ENCODE measurements around the gene CD7. TPM values are rescaled to one million over a fixed set of nuclear protein-coding genes. Genes with fewer than 3 reads are reported as not detected.

The CD7 gene
- total RNA-seq, 2 donors from 2014 or later: 2.8 TPM; not detected in 1

DNA sequence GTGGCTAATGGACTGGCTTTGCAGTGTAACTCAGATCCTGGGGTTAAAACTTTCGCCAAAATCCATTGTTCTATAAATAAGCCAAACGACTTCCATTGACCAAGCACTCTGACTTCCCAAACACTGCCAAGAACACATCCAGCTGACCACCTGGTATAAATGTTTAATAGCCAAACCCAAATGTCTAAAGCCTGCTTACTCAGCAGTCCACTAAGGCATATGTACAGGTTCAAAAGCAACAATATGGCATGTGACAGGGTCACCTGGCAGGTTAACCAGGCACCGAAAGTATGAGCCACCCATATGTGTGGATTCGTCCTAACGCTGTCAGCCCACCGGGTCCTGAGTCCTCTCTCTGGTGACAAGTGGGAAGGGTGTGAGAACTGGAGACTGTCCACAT is 46.0 kb downstream of the CD7 start:
- Histone ChIP-seq H3K27ac (peak overlapping the region; percentile 84 to 98), H3K36me3 (no peaks in the 10 kb centered on the region), H3K4me1 (replicated peaks) (peaks cover 43% of the 10 kb centered on the region), H3K27me3 (replicated peaks; ENCODE audit: insufficient read depth) (no peaks in the 10 kb centered on the region), H3K9me3 (no peaks in the 10 kb centered on the region), H3K4me3 (peak overlapping the region in 1 of 2 donors; percentile 89)
- TF ChIP-seq POLR2AphosphoS5 (IDR thresholded peaks at IDR 0.05): no peak
- TF ChIP-seq POLR2A (IDR thresholded peaks at IDR 0.05): no peak
- TF ChIP-seq, protein P1, sequence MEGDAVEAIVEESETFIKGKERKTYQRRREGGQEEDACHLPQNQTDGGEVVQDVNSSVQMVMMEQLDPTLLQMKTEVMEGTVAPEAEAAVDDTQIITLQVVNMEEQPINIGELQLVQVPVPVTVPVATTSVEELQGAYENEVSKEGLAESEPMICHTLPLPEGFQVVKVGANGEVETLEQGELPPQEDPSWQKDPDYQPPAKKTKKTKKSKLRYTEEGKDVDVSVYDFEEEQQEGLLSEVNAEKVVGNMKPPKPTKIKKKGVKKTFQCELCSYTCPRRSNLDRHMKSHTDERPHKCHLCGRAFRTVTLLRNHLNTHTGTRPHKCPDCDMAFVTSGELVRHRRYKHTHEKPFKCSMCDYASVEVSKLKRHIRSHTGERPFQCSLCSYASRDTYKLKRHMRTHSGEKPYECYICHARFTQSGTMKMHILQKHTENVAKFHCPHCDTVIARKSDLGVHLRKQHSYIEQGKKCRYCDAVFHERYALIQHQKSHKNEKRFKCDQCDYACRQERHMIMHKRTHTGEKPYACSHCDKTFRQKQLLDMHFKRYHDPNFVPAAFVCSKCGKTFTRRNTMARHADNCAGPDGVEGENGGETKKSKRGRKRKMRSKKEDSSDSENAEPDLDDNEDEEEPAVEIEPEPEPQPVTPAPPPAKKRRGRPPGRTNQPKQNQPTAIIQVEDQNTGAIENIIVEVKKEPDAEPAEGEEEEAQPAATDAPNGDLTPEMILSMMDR (IDR thresholded peaks at IDR 0.05): no peak
- DNase-seq (ENCODE audit: low spot score): no peak
- intact Hi-C loops (cut with DNase I): no loop called here
- WGBS: 71% methylated on average over 6 of the region's 6 CpGs

DNA sequence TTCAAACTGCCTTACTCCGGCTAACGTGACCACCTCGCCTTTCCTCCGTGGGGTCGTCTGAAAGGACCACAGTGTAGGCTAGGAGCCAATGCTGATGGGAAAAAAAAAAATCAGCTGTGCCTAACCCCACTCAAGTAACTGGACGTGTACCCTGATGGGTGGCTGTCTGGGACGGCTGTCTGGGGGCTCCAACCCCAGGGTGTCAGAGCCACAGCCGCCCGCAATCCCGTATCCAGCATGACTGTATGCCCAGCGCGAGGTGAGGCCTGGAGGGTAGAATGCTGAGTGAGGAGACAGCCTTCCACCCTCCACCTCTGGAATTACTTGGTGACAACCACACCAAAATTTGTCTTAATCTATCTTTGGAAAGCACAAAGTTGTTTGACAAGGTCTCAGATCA is 46.8 kb downstream of the CD7 start:
- TF ChIP-seq POLR2AphosphoS5 (IDR thresholded peaks at IDR 0.05) (no peak), POLR2A (IDR thresholded peaks at IDR 0.05) (no peak)
- Histone ChIP-seq H3K9me3 (no peaks in the 10 kb centered on the region), H3K36me3 (no peaks in the 10 kb centered on the region), H3K27ac (peak overlapping the region; percentile 84 to 98), H3K4me3 (no peak overlapping the region), H3K4me1 (replicated peaks) (peaks cover 44% of the 10 kb centered on the region), H3K27me3 (replicated peaks; ENCODE audit: insufficient read depth) (no peaks in the 10 kb centered on the region)
- DNase-seq (ENCODE audit: low spot score): no peak
- WGBS: 72% methylated on average over 12 of the region's 12 CpGs
- intact Hi-C loops (cut with DNase I): no loop called here

DNA sequence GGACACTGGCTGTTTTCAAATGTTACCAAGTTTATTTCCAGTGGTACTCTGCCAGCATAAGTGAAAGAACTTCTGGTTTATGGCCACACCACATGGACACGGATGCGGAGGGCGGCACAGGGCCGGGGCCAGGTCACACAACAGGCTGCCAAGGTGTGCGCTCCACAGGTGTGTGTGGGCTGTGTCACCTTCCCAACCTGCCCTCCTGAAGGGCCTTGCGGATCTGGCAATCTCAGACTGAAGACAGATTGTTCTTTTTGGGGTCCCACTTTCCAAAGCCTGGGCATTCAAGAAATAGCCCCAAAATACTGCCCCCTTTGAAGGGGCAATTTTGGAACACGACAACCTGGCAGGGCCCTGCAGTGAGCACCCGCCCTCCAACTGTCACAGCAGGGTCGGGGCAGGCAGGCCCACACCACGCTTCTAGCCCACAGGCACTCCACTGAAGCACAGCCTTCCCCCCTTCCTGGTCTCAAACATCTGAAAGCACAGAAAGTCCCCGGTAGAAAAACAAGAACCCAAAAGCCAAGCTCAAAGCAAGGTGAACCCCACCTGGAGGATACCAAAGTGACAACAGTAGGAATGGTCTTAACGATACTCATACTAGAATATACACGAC is 47.4 kb downstream of the CD7 start:
- peak overlapping the region in 1 of 2 donors; percentile 8 for H3K4me3 ChIP-seq
- intact Hi-C loops (cut with DNase I): no loop called here
- peaks cover 44% of the 10 kb centered on the region for H3K4me1 ChIP-seq (replicated peaks)
- H3K27me3 ChIP-seq (replicated peaks; ENCODE audit: insufficient read depth): no peaks in the 10 kb centered on the region
- peak overlapping the region; percentile 84 to 98 for H3K27ac ChIP-seq
- no peaks in the 10 kb centered on the region for H3K9me3 ChIP-seq
- 56% methylated on average over 10 of the region's 13 CpGs for WGBS
- H3K36me3 ChIP-seq: peaks cover 0 to 4% of the 10 kb centered on the region in 2 donors
- DNase-seq (ENCODE audit: low spot score): no peak
- TF ChIP-seq POLR2A (IDR thresholded peaks at IDR 0.05) (no peak), POLR2AphosphoS5 (IDR thresholded peaks at IDR 0.05) (no peak)
- TF ChIP-seq, protein P1 (IDR thresholded peaks at IDR 0.05): no peak

DNA sequence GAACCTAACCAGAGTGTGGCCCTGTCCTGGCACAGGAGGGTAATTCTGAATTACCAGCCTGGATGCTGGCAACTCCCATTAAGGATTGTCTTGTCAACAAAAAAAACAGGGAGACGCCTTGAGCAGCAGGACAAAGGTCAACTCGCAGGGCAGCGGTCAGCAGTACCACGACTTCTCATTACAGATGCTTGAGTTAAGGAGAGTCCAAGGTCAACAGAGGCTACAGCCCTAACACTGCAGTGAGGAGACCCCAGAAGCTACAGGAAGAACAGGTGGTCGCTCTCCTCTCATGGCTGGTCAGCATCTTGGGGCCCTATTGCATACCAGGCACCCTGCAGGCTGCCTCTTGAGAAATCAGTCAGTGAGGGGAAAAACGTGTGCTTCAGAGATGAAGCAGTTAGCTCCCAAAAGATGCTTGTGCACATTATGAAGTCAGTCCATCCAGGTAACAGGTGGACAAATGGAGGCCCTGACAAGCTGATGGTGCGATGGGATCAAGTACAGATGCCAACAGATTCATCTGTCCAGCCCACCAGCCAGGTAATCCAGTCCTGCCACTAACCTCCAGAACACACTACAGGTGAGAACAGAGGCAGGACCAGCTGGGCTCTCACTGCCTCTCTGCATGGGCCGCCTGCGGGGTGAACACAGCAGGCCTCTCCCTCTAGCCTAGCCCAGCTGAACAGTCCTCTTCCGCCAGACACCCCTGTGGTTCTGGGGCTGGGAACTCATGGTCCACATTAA is 48.1 kb downstream of the CD7 start:
- Histone ChIP-seq H3K4me3 (no peak overlapping the region), H3K27me3 (replicated peaks; ENCODE audit: insufficient read depth) (no peaks in the 10 kb centered on the region), H3K4me1 (replicated peaks) (peaks cover 41% of the 10 kb centered on the region), H3K27ac (peak overlapping the region; percentile 84 to 98), H3K9me3 (no peaks in the 10 kb centered on the region), H3K36me3 (peaks cover 0 to 9% of the 10 kb centered on the region in 2 donors)
- DNase-seq (ENCODE audit: low spot score): no peak
- 65% methylated on average over 10 of the region's 10 CpGs for WGBS
- no peak for TF ChIP-seq POLR2AphosphoS5 (IDR thresholded peaks at IDR 0.05)
- TF ChIP-seq, protein P1 (IDR thresholded peaks at IDR 0.05): no peak
- no peak for TF ChIP-seq POLR2A (IDR thresholded peaks at IDR 0.05)
- intact Hi-C loops (cut with DNase I): no loop called here

DNA sequence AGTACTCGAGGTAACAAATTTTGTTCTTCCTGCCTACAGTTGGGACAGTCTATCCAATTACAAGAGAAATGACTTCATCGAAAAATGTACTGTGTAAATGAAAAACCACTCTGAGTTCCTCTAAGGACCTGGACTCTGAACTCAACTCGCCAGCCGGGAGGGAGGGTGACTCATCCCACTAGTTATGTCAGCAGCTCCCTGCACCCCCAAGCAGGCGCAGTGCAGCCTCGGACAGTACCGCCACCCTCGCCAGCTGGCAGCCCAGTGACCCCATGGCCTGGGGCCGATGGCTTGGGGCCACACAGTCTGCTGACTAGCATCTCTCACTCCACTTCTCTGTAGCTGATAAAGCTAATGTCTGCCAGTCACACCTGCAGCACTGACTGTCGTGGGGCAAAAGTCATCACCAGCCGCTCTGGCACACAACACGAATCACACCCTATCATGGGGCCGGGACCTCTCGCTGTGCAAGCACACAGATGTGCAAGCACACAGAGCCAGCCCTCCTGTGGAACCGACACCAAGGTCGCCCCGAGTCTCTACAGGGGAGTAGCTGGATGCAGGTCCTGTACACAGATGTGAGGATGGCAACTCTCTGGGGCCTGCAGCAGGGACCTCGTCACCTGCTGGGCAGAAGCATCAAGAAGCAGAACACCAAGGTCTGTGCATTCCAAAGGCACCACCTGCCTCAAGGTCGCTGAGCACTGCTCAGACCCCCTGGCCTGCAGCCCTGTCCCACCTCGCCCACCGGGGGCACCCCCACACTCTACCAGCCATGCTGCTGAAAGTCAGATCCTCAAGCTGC is 49.6 kb downstream of the CD7 start:
- TF ChIP-seq, protein P1 (IDR thresholded peaks at IDR 0.05): no peak
- no peak for TF ChIP-seq POLR2A (IDR thresholded peaks at IDR 0.05)
- TF ChIP-seq POLR2AphosphoS5 (IDR thresholded peaks at IDR 0.05): peak; percentile 74
- 20% methylated on average over 21 of the region's 21 CpGs for WGBS
- peak overlapping the region; percentile 84 to 98 for H3K27ac ChIP-seq
- no peak overlapping the region for H3K4me3 ChIP-seq
- H3K27me3 ChIP-seq (replicated peaks; ENCODE audit: insufficient read depth): no peaks in the 10 kb centered on the region
- peaks cover 0 to 17% of the 10 kb centered on the region in 2 donors for H3K36me3 ChIP-seq
- H3K4me1 ChIP-seq (replicated peaks): peaks cover 44% of the 10 kb centered on the region
- intact Hi-C loops (cut with DNase I): no loop called here
- peak; percentile 71 for DNase-seq (ENCODE audit: low spot score)
- no peaks in the 10 kb centered on the region for H3K9me3 ChIP-seq
